Liver (tissue), 3 donors: Measurements from ENCODE around the gene ZER1.
"Not testable (repeated sequence)": the region's sequence is repeated elsewhere in the genome, so short reads cannot be mapped to it uniquely, and the experiment has no call there.

ENCODE experiments used
- JUND ChIP-seq, 2 donors: IDR thresholded peaks; 2 replicates each; pipeline ENCODE4 v1.6.1; 2016; ENCODE audit warnings: antibody characterized with exemption in 2 of 2
- NR2F2 ChIP-seq: IDR thresholded peaks from 2 replicates; pipeline ENCODE4 v1.6.1; 2016; ENCODE audit warnings: antibody characterized with exemption
- RXRA ChIP-seq, 2 donors: IDR thresholded peaks; 2 replicates each; pipeline ENCODE4 v1.6.1; 2017 to 2018; ENCODE audit warnings: antibody characterized with exemption in 2 of 2, mild to moderate bottlenecking in 1 of 2
- TF ChIP-seq, protein P1 (sequence below): IDR thresholded peaks from 2 replicates; pipeline ENCODE4 v1.6.1; 2016; ENCODE audit warnings: antibody characterized with exemption
- TF ChIP-seq, protein P2 (sequence below): fragments of 150-350 bp; IDR thresholded peaks from 2 replicates; pipeline ENCODE4 v1.5.1; 2017; ENCODE audit warnings: improper control_type of control experiment, low read depth, low read length; ENCODE audit not compliant: missing input control
- TF ChIP-seq, protein P3 (sequence below): IDR thresholded peaks from 2 replicates; pipeline ENCODE4 v1.6.1; 2016; ENCODE audit warnings: antibody characterized with exemption, mild to moderate bottlenecking
- donor health status: healthy.
- donor health status: healthy.

DNA sequence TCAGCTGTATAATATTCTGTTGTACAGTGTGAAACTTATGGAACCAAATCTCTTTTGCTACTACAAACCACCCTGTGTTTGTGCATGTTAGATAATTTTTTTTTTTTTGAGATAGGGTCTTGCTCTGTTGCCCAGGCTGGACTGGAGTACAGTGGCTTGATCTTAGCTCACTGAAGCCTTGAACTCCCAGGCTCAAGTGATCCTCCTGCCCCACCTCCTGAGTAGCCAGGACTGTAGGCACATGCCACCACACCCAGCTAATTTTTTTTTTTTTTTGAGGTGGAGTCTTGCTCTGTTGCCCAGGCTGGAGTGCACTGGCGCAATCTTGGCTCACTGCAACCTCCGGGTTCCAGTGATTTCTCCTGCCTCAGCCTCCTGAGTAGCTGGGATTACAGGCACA is 23.2 kb upstream of the ZER1 start:
- TF ChIP-seq, protein P1, sequence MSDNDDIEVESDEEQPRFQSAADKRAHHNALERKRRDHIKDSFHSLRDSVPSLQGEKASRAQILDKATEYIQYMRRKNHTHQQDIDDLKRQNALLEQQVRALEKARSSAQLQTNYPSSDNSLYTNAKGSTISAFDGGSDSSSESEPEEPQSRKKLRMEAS, result not testable (repeated sequence)
- not testable (repeated sequence) for TF ChIP-seq NR2F2; JUND (IDR thresholded peaks at IDR 0.05); RXRA (IDR thresholded peaks at IDR 0.05)
- TF ChIP-seq, protein P2, sequence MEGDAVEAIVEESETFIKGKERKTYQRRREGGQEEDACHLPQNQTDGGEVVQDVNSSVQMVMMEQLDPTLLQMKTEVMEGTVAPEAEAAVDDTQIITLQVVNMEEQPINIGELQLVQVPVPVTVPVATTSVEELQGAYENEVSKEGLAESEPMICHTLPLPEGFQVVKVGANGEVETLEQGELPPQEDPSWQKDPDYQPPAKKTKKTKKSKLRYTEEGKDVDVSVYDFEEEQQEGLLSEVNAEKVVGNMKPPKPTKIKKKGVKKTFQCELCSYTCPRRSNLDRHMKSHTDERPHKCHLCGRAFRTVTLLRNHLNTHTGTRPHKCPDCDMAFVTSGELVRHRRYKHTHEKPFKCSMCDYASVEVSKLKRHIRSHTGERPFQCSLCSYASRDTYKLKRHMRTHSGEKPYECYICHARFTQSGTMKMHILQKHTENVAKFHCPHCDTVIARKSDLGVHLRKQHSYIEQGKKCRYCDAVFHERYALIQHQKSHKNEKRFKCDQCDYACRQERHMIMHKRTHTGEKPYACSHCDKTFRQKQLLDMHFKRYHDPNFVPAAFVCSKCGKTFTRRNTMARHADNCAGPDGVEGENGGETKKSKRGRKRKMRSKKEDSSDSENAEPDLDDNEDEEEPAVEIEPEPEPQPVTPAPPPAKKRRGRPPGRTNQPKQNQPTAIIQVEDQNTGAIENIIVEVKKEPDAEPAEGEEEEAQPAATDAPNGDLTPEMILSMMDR, result not testable (repeated sequence)
- TF ChIP-seq, protein P3, sequence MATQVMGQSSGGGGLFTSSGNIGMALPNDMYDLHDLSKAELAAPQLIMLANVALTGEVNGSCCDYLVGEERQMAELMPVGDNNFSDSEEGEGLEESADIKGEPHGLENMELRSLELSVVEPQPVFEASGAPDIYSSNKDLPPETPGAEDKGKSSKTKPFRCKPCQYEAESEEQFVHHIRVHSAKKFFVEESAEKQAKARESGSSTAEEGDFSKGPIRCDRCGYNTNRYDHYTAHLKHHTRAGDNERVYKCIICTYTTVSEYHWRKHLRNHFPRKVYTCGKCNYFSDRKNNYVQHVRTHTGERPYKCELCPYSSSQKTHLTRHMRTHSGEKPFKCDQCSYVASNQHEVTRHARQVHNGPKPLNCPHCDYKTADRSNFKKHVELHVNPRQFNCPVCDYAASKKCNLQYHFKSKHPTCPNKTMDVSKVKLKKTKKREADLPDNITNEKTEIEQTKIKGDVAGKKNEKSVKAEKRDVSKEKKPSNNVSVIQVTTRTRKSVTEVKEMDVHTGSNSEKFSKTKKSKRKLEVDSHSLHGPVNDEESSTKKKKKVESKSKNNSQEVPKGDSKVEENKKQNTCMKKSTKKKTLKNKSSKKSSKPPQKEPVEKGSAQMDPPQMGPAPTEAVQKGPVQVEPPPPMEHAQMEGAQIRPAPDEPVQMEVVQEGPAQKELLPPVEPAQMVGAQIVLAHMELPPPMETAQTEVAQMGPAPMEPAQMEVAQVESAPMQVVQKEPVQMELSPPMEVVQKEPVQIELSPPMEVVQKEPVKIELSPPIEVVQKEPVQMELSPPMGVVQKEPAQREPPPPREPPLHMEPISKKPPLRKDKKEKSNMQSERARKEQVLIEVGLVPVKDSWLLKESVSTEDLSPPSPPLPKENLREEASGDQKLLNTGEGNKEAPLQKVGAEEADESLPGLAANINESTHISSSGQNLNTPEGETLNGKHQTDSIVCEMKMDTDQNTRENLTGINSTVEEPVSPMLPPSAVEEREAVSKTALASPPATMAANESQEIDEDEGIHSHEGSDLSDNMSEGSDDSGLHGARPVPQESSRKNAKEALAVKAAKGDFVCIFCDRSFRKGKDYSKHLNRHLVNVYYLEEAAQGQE, result not testable (repeated sequence)
